Measurements from ENCODE around the gene TPH1. TPM values are rescaled to one million over a fixed set of nuclear protein-coding genes. Genes with fewer than 3 reads are reported as not detected.

Gene TPH1
- total RNA-seq, 1 experiment from 2014 or later, result 0.19 TPM

DNA sequence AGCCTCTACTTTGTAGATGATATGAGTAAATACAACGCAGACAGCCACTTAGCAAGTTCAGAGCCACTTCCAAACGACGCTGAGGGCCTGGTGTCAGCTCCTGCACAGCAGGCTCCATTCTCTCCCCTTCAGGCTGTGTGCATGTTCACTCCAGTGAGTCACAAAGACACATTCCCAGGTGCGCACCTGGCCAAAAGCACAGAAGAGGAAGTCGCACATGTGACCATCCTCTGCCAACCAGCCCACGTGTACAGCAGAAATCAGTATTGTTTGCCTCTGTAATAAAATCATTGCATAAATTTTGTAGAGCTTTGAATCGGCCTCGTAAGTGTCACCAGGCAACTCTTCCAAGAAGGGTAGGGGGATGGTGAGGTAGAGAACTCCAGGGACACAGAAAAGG, 19.5 kb upstream of the TPH1 start:
- peak; percentile 45 for DNase-seq (ENCODE audit: unreplicated experiment)
- POLR2A ChIA-PET, result no interaction called here
- H3K9me3 Mint-ChIP-seq (ENCODE audit: unreplicated experiment), result no peaks in the 10 kb centered on the region
- no peaks in the 10 kb centered on the region for H3K36me3 Mint-ChIP-seq (ENCODE audit: insufficient read depth, unreplicated experiment)
- H3K4me1 Mint-ChIP-seq (ENCODE audit: insufficient read depth, unreplicated experiment), result no peaks in the 10 kb centered on the region
- no TSS peak for BruUV-seq (replicated peaks)
- TF ChIP-seq, protein P1, sequence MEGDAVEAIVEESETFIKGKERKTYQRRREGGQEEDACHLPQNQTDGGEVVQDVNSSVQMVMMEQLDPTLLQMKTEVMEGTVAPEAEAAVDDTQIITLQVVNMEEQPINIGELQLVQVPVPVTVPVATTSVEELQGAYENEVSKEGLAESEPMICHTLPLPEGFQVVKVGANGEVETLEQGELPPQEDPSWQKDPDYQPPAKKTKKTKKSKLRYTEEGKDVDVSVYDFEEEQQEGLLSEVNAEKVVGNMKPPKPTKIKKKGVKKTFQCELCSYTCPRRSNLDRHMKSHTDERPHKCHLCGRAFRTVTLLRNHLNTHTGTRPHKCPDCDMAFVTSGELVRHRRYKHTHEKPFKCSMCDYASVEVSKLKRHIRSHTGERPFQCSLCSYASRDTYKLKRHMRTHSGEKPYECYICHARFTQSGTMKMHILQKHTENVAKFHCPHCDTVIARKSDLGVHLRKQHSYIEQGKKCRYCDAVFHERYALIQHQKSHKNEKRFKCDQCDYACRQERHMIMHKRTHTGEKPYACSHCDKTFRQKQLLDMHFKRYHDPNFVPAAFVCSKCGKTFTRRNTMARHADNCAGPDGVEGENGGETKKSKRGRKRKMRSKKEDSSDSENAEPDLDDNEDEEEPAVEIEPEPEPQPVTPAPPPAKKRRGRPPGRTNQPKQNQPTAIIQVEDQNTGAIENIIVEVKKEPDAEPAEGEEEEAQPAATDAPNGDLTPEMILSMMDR (IDR thresholded peaks at IDR 0.05; ENCODE audit: unreplicated experiment), result no peak
- H3K27ac Mint-ChIP-seq (ENCODE audit: low read depth, unreplicated experiment), result no peak overlapping the region
- intact Hi-C loops (cut with micrococcal nuclease), result no loop called here
- no peaks in the 10 kb centered on the region for H3K27me3 Mint-ChIP-seq (ENCODE audit: insufficient read depth, unreplicated experiment)
- H3K4me3 Mint-ChIP-seq (ENCODE audit: unreplicated experiment), result no peak overlapping the region
- CTCF ChIA-PET, result no interaction called here

DNA sequence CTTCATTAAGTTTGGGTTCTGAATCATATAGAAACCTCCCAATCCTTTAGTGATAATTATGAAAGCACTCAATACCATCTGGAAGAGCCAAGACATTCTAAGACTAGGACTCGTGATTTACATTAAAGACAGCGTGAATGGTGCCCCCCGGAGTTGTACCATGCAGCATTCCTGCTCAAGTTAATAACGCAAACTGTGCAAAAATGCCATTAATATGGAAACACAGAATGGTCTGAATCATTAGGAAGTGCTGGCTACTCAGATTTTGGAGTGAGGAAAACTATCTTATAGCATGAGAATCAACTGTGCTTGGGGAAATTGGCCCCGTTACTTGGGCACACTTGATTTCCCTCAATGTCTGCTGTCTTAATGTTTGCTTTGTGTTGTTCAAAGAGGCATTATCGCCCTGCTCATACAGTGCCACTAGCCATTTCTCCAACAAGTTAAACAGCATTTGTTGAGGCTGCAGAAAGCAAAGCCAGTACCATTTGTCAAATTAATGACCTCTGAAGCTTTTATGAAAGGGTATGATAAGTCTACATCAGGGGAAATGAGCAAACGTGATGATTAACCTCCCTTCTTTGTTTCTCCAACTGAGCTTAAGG, 18.5 kb upstream of the TPH1 start:
- intact Hi-C loops (cut with micrococcal nuclease), result no loop called here
- Mint-ChIP-seq H3K27me3 (ENCODE audit: insufficient read depth, unreplicated experiment) (no peaks in the 10 kb centered on the region), H3K4me1 (ENCODE audit: insufficient read depth, unreplicated experiment) (no peaks in the 10 kb centered on the region), H3K27ac (ENCODE audit: low read depth, unreplicated experiment) (no peak overlapping the region), H3K4me3 (ENCODE audit: unreplicated experiment) (no peak overlapping the region), H3K9me3 (ENCODE audit: unreplicated experiment) (no peaks in the 10 kb centered on the region), H3K36me3 (ENCODE audit: insufficient read depth, unreplicated experiment) (no peaks in the 10 kb centered on the region)
- no TSS peak for BruUV-seq (replicated peaks)
- ChIA-PET POLR2A (interaction anchor here (0.6 kb wide), 1 partner anchor 180 kb away, joined by 3 read pairs; no protein-coding TSS in a partner anchor), CTCF (interaction anchor here (0.6 kb wide), 1 partner anchor 94 kb away, joined by 4 read pairs; no protein-coding TSS in a partner anchor)
- TF ChIP-seq, protein P1 (IDR thresholded peaks at IDR 0.05; ENCODE audit: unreplicated experiment), result no peak
- DNase-seq (ENCODE audit: unreplicated experiment), result no peak

- no peak for DNase-seq (ENCODE audit: unreplicated experiment)
- CTCF ChIA-PET, result no interaction called here
- Mint-ChIP-seq H3K27ac (ENCODE audit: low read depth, unreplicated experiment) (no peak overlapping the region), H3K27me3 (ENCODE audit: insufficient read depth, unreplicated experiment) (no peaks in the 10 kb centered on the region), H3K4me1 (ENCODE audit: insufficient read depth, unreplicated experiment) (no peaks in the 10 kb centered on the region), H3K9me3 (ENCODE audit: unreplicated experiment) (no peaks in the 10 kb centered on the region), H3K36me3 (ENCODE audit: insufficient read depth, unreplicated experiment) (no peaks in the 10 kb centered on the region), H3K4me3 (ENCODE audit: unreplicated experiment) (no peak overlapping the region)
- TF ChIP-seq, protein P1 (IDR thresholded peaks at IDR 0.05; ENCODE audit: unreplicated experiment), result no peak
- POLR2A ChIA-PET, result no interaction called here
- intact Hi-C loops (cut with micrococcal nuclease), result no loop called here
- no TSS peak for BruUV-seq (replicated peaks)
Observed at GRCh38 chr11:18063862-18064434, 17.9 kb upstream of the TPH1 start.

DNA sequence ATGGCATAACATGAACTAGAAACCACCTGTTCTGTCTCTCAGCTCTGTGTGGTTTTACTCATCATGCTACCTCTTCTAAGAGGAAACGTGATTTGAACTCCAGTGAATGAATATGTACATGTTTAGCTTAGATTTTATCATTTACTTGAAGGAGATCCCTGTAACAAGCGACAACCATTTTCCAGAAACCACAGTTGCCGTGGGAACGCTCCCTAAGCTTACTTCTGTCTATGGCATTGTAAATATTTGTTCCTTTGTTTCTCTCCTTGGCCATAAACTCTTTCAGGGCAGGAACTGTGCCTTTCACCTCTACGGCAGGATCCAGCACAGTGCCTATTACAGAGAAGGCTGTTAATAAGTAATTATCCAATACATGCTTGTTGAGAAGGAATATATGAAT, 17.1 kb upstream of the TPH1 start:
- no peak overlapping the region for H3K27ac Mint-ChIP-seq (ENCODE audit: low read depth, unreplicated experiment)
- no peaks in the 10 kb centered on the region for H3K36me3 Mint-ChIP-seq (ENCODE audit: insufficient read depth, unreplicated experiment)
- POLR2A ChIA-PET, result no interaction called here
- no peaks in the 10 kb centered on the region for H3K9me3 Mint-ChIP-seq (ENCODE audit: unreplicated experiment)
- H3K4me1 Mint-ChIP-seq (ENCODE audit: insufficient read depth, unreplicated experiment), result no peaks in the 10 kb centered on the region
- TF ChIP-seq, protein P1 (IDR thresholded peaks at IDR 0.05; ENCODE audit: unreplicated experiment), result no peak
- H3K4me3 Mint-ChIP-seq (ENCODE audit: unreplicated experiment), result no peak overlapping the region
- DNase-seq (ENCODE audit: unreplicated experiment), result no peak
- H3K27me3 Mint-ChIP-seq (ENCODE audit: insufficient read depth, unreplicated experiment), result no peaks in the 10 kb centered on the region
- intact Hi-C loops (cut with micrococcal nuclease), result no loop called here
- CTCF ChIA-PET, result no interaction called here
- no TSS peak for BruUV-seq (replicated peaks)

Data from MCF 10A (cell line).